Left kidney (tissue), 8 donors: ENCODE results near the gene SLC26A8. TPM values are rescaled to one million over a fixed set of nuclear protein-coding genes. Genes with fewer than 3 reads are reported as not detected.

ENCODE experiments used
- DNase-seq: peaks from one replicate; pipeline ENCODE4 v3.0.0-alpha.2; 2013
- long read RNA-seq, 8 donors: transcript quantifications; one replicate each; lab custom pipeline, GENCODE V29; 2026
- polyA plus RNA-seq: library from polyadenylated mRNA; unstranded; fragments of 120-200 nt; gene quantifications from one replicate; pipeline ENCODE4 v1.2.1, GENCODE V29; 2013; ENCODE audit not compliant: insufficient read length

The SLC26A8 gene
- polyA plus RNA-seq = 0.47 TPM
- long read RNA-seq, donor 1 = 0 reads
- long read RNA-seq, donor 2 = 0 reads
- long read RNA-seq, donor 3 = 0 reads
- long read RNA-seq, donor 4 = 0 reads
- long read RNA-seq, donor 5 = 0 reads
- long read RNA-seq, donor 6 = 0 reads
- long read RNA-seq, donor 7 = 0 reads
- long read RNA-seq, donor 8 = 0 reads

DNA sequence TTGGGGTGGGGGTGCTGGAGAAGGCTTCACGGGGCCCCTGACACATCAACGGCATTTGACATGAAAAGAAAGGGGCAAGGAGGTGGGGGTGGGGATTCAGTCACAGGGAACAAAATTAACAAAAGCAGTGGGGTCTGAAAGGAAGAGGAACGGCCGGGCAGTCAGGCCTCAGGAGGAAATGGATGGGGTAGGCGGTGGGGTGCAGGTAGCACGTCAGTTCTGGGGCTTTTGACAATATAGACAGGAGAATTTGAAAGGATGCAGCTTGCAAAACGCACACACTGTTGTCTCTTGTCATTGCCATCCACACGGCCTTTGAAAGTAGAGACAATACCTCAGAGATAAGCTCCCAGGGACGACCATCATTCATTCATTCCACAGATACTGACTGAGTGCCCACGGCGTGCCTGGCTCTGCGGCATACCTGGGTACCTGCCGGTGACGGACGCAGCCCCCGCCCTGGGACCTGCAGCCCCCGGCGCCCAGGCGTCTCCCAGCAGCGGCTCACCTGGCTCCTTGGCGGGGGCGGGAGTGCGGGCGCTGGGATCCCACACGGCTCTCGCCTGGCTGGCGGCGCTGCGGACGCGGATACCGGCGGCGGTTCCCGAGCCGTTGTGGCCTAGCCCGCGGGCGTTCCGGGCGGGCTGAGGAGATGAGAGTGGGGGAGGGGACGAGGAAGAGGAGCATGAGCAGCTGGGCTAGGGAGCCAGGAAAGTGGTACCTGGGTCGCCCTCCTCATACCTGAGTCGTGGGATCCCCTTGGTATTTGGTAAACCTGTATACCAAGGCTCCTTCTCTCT lies at the start of gene SLC26A8:
SLC26A8 (minus strand) TSS at position 646 of the 800 bp plus-strand sequence. CDS start 4,934 bp downstream, outside the sequence.
- no peak for DNase-seq

- DNase-seq = no peak
These were observed 49.1 kb upstream of the SLC26A8 start for GRCh38 chr6:36073587-36073986.

DNA sequence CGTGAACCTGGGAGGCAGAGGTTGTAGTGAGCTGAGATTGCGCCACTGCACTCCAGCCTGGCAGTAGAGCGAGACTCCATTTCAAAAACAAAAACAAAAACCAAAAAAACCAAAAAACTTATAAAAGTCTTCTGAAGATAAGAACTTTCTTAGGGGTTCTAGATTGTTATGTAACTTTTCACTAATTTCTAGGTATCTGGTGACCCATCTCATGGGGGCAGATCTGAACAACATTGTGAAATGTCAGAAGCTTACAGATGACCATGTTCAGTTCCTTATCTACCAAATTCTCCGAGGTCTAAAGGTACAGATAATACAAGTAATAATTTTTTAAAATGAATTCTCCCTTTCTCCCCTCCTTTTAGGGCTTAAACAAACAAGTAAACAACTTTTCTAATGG lies 48.2 kb upstream of the SLC26A8 start:
- no peak for DNase-seq

DNA sequence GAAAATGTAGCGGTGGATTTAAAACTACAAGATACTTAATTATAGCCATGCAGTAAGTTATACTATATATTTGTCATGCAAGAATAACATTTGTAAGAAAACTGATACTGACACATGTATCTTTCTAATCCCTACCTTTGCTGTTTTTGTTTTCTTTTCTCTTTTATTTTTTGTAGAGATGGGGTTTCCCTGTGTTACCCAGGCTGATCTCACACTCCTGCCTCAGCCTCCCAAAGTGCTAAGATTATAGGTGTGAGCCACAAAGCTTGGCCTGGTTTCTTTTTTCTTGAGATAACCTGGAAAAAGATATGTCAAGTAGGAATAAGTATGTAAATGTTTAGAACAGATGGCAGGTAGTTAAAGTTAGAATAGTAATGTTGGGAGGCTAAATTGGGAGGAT lies 47.3 kb upstream of the SLC26A8 start:
- no peak for DNase-seq

DNA sequence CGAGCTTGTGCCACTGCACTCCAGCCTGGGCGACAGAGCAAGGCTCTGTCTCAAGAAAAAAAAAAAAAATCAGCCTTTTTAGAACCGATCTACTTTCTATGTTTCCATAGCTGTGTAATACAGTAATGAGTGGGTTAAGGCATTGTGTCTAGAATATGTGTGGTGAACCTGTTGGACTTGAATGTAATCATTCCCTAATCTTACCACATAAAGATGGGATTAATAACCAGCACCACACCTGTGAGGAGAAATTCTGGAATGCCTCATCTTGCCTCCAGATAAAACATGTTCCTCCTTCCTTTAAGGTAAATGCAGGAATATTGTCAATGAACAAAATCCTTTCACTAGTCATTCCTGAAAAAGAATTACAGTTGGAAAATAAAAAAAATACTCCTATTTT lies 46.8 kb upstream of the SLC26A8 start:
- no peak for DNase-seq

GRCh38 chr6:36070252-36070651 lies 45.8 kb upstream of the SLC26A8 start:
- DNase-seq = no peak

DNA sequence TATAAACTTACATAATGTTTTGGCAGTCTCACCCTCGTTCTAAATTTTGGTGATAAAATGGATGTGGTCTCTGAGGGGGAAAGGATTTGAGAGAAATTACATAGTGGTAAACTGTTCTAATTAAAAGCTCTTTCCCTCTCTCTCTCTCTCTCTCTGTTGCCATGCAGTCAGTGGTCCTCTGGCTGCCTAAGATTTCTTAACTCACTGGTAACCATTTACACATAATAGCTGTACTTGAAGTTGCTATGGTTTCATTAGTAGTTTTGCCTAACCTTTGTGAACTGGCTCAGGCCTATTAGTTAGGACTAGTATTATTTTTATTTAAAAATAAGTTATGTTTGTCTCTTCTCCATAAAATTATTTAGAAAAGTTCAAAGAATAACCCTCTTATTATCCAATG lies 45.1 kb upstream of the SLC26A8 start:
- no peak for DNase-seq

GRCh38 chr6:36068586-36068985 lies 44.1 kb upstream of the SLC26A8 start:
- DNase-seq = no peak

DNA sequence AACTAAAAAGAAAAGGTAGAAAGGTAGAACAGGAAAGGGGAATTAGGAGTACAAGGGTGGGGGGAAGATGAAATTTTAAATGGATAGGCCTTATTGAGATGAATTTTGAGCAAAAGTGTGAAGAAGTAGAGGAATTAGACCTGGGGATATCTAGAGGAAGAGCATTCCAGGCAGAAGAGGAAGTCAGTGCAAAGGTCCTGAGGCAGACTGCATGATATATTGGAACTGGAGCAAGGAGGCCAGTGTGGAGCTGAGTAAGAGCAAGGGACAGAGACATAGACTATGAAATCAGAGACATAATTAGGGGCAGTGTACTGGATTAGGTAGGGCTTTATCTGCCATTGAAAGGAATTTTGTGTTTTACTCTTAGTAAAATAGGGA lies 43.6 kb upstream of the SLC26A8 start:
- DNase-seq = no peak

GRCh38 chr6:36067374-36068011 lies 43.1 kb upstream of the SLC26A8 start:
- no peak for DNase-seq

DNA sequence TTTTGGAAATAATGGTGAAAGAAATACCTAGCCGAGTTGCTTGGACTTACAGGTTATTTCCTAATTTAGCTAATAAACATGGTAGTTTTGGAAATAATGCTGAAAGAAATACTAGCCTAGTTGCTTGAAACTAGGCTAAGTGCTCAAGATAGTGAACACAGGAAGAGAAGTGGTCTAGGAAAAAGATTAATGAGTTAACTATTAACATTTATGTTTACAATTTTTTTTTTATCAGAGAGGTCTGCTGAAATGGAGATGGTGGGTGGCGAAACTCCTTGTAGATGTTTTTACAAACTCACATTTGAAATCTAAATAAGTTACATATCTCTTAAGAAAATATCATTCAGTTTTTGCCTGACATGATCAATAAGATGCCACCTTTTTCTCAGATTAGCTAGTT lies 42.4 kb upstream of the SLC26A8 start:
- no peak for DNase-seq

DNA sequence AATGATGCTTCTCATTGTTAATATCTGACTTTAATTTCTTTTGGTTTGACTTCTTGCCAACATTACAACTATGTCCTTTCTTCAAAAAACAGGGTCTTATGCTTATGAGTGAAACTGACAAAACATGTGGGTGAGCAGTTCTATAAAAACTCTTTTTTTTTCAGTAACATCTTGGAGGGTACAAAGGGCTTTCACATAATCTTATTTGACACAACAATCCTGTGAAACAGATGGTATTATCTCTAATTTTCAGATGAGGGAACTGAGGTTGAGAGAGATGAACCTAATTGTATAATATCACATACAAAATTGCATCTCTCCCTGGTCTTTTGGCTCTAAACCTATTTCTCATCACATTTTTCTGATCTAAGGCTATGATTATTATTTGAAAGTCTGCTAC lies 41.5 kb upstream of the SLC26A8 start:
- no peak for DNase-seq

- DNase-seq = no peak
These were observed 40.4 kb upstream of the SLC26A8 start for GRCh38 chr6:36064770-36065396.

GRCh38 chr6:36063318-36064060 lies 39.0 kb upstream of the SLC26A8 start:
- DNase-seq = no peak

DNA sequence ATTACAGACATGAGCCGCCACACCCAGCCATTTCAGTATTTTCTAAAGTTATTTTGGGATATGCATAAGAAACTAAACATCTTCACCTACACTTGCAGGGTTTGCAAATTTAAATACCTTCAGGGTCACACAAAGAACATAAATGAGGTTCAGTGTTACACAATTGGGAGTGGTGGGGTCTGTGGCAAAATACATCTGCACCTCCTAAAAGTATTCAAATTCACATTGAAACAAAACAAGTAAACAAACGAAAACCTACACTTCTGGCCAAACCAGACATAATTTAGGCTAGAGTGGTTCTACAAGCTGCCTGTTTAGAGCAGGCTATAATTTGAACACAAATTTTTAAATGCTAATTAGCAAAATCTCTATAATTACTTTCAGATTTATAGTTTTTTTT lies 37.8 kb upstream of the SLC26A8 start:
- DNase-seq = no peak

- no peak for DNase-seq
These were observed 36.8 kb upstream of the SLC26A8 start for GRCh38 chr6:36061236-36061635.

- no peak for DNase-seq
These were observed 31.7 kb upstream of the SLC26A8 start for GRCh38 chr6:36056178-36056577.

DNA sequence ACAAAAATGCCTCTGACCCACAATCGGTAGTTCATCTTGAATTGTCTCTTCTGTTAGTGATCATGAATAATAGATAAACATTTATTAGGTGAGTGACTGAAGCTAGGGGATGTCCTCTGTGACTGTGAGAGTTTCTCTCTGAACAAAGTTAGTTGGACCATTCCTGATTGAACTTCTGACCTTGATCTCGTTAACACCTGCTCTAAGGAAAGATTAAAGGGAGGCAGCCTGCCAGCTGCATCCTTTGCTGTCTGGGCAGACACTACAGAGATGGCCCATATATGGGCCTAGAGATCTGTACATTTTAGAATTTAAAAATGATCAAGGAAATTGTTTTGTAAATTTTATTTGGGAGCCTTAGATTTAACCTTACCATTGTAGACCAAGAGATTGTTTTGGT lies 30.5 kb upstream of the SLC26A8 start:
- DNase-seq = no peak

GRCh38 chr6:36054415-36054814 lies 30.0 kb upstream of the SLC26A8 start:
- no peak for DNase-seq

GRCh38 chr6:36053878-36054277 lies 29.4 kb upstream of the SLC26A8 start:
- DNase-seq = no peak

GRCh38 chr6:36052097-36052496 lies 27.7 kb upstream of the SLC26A8 start:
- DNase-seq = no peak
